CD4-positive, alpha-beta T cell treated with Interleukin-17A for 4 hours (primary cell): ENCODE data around the gene PAF1.
"Not testable (repeated sequence)": the region's sequence is repeated elsewhere in the genome, so short reads cannot be mapped to it uniquely, and the experiment has no call there.

Experiments used
- DNase-seq: peaks from one replicate; pipeline ENCODE4 v3.0.0-alpha.2; 2020; ENCODE audit warnings: mixed read lengths

PAF1 gene

DNA sequence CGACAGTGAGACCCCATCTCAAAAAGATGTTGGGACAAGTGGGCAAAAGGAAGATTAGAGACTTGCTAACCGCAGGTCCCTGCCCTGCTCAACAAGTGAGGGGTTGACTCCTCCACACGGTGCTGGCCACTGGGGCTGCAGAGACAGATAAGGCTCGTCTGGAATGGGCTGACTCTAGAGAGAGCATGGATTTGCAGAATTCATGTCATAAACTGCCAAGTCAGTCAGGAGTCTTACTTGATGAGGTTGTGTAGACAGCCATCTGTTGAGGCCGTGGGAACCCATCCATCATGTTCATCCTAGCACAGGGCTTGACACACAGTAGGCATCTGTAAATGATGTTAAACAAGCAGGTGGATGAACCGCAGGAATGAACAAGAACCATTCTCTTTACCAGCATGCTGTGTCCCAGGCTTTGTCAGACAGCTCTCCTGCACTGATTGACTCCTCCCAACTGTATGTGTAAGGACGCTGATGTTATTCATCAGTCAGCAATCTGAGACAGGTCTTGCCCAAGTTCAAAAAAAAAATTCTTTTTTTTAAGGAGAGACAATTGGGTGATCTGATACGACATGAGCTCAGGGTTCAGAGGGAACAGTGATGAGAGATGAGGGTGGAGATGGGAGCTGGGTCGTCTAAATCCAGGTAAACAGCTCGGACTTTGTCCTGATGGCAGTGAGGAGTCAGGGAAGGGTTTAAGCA lies 8.8 kb downstream of the PAF1 start:
- no peak for DNase-seq

GRCh38 chr19:39380521-39381502 lies 10.1 kb downstream of the PAF1 start:
- no peak for DNase-seq

GRCh38 chr19:39379865-39380396 lies 11.0 kb downstream of the PAF1 start:
- no peak for DNase-seq

DNA sequence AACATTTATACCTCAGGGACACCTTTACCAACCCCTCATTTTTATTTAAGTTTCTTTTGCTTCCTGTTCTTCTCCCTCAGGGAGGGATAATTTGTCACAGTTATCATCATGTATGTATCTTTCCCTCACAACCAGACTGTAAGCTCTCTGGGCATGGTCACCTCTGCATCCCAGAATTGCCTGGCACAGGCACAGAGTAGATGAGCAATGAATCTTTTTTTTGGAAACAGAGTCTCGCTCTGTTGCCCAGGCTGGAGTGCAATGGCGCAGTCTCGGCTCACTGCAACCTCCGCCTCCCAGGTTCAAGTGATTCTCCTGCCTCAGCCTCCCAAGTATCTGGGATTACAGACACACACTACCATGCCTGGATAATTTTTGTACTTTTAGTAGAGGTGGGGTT lies 11.5 kb downstream of the PAF1 start:
- DNase-seq, result not testable (repeated sequence)

- DNase-seq, result no peak
Measured at GRCh38 chr19:39377373-39378362, 13.2 kb downstream of the PAF1 start.

DNA sequence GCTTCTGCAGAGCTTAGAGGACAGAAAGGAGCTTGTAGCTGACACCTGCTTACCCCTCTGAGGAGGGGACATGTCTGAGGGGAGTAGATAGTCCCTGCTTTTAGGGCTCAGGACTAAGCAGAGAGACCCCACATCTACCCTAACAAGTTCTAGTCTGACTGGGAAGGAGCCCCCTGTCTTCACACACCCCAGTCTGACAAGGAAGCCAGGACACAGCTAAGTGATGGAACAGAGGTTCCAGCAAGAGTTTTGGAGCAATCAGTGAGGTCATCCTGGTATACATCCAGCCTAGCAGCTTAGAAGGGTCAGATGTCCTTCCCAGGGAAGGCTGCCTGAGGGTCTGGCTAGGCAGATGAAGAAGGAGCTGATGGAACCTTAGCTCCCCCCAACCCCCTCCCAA lies 15.0 kb downstream of the PAF1 start:
- DNase-seq, result no peak

DNA sequence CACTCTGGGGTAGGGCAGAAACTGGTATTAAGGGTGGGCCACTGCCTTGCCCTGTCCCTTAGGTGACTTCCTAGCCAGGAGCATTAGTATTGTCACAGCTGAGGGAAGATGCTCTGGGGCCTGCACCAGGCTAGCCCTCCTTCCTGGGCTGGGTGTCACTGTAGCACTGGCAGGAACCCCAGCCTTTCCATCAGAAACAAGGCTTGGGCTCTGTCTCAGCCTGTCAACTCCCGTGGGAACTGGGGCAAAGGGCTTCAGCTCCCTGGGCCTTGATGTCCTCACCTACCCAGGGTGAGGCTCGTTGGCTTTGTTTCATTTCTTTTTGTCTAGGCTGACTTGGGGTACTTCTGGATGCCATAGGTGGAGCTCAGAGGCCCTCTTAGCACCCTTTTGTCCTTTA lies 18.0 kb downstream of the PAF1 start:
- DNase-seq, result no peak

DNA sequence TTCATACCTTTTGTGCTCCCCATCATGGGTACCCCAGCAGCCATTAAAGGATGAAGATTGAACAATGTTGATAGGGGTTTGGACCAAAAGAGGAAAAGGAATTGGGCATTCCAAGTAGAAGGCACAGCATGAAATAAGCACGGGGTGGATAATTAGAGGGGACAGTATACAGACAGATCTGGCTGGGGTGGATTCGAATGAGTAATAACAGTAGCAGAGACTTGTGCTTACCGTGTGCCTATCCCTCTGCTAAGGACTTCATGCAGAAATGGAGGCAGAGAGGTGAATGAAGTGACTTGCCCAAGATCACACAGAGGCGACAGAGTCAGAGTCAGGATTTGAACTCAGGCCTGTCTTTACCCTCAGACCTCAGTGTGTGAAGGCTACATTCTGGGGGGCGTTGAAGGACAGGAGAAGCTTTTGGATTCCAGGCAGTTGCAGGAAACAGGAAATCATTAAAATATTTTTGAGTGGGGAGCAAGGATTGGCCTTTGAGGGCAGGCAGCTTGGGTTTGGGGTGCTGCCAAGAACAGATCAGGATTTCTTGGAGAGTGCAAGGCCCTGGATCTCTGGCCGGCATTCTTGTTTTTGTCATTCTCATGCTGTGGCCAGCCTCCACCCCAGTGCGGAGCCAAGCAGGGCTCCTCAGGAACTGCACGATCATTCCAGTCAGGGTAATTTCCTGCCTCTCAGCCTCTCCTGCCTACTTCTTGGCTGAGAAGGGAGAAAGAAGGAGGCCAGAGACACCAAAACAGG lies 18.7 kb downstream of the PAF1 start:
- no peak for DNase-seq

- DNase-seq, result no peak
Measured at GRCh38 chr19:39370735-39371134, 20.2 kb downstream of the PAF1 start.

DNA sequence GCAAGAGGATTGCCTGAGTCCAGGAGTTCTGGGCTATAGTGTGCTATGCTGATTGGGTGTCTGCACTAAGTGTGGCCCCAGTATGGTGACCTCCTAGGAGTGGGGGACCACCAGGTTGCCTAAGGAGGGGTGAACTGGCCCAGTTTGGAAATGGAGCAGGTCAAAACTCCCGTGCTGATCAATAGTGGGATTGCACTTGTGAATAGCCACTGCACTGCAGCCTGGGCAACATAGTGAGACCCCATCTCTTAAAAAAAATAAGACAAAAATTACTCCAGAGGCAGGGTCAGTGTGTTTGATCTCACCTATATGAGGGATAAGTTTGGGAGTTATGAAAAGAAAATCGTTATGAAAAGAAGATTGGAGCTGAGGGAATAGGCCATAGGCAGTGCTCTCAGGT lies 21.7 kb downstream of the PAF1 start:
- DNase-seq, result no peak

GRCh38 chr19:39365531-39365930 lies 25.4 kb downstream of the PAF1 start:
- no peak for DNase-seq

DNA sequence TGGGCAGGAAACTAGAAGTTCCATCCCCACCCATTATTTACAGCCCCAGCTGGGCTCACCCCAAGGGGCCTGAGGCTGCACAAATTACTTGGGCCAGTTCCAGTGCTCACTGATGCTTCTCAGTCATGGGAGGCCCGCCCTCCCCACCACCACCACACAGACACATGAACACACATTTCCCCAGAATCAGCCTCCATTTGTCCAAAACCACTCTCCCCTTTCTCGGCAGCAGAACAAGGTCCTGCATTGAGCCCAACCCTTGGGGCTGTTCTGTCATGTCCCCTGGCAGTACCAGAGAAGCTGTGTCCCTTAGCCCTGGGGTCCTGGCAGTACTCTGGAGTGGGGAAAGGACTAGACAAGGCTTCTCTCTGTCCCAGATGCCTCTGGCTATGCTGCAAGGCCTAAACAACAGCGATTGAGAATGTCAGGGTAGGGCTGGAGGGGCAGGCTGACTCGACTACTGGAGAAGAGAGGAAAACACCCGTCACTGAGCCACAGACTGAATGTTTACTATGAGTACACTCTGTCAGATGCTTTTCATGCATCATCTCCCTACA lies 26.9 kb downstream of the PAF1 start:
- no peak for DNase-seq

- no peak for DNase-seq
Measured at GRCh38 chr19:39362682-39363657, 27.9 kb downstream of the PAF1 start.

DNA sequence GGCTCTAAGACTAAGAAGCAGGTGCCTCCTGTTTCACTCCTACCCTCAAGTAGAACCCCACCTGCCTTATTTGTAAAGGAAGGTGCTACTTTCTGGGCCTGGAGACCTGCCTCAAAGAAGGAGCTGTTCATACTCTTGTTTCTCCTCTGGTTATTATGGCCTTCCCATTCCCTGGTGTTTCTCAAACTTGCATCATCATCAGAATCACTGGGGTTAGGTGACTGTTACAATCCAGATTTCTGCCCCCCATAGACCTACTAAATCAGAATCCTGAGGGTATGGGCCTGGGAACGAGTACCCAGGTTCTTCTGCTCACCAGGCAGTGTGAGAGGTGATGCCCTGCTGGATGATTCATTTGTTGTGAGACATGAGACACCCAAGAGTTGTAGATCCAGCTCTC lies 30.3 kb downstream of the PAF1 start:
- no peak for DNase-seq

- no peak for DNase-seq
Measured at GRCh38 chr19:39359026-39359425, 31.9 kb downstream of the PAF1 start.

- DNase-seq, result no peak
Measured at GRCh38 chr19:39356647-39357046, 34.3 kb downstream of the PAF1 start.

GRCh38 chr19:39356073-39356472 lies 34.8 kb downstream of the PAF1 start:
- DNase-seq, result no peak

GRCh38 chr19:39355253-39355652 lies 35.7 kb downstream of the PAF1 start:
- DNase-seq, result no peak

DNA sequence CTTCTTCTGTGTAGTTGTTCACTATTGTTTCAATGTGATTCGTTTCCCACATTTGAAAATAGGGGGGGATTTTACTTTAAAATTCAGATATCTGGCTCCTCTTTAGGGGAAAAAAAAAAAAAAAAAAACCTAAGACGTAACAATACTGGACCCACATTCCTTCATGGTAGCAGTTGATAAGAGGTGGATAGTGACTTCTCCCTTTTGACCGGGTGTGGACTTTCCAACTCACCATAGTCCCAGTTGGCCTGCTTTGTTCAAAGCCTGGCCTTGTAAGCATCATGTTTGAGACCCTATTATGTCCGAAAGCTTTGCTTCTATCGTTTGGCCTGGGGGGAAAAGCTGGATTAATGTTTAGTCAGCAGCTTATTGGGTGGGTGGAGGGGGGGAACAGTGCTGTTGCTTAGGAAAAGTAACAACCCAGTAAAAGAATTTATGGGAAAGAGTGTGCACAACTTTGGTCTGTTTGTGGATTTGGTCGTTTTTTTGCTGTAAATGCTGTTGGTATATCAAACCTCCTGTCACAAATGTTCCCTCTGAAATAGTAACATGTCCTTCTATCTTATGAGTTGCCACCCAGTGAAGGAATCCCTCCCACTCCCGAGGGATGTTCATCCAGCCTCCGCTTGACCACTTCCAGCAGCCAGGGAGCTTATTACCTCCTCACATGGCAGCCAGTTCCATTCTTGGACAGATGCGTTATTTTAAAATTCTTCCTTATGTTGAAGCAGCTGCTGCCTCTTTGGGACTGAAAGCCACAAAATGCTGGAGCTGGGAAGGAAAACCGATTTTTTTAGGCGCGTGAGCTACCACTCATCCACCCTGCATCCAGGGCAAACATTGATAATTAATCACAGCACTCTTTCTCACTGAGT lies 38.3 kb downstream of the PAF1 start:
- no peak for DNase-seq
